ENCODE data around the gene HNRNPLL. TPM values are rescaled to one million over a fixed set of nuclear protein-coding genes. Genes with fewer than 3 reads are reported as not detected.

HNRNPLL gene
- total and polyA plus RNA-seq, 10 donors = 4.8 to 53.4 (median 33.9) TPM

- no peak for DNase-seq
- peaks cover 0 to 26% (median 9%) of the 10 kb centered on the region in 6 donors for H3K4me1 ChIP-seq
- TF ChIP-seq CTCF (IDR thresholded peaks at IDR 0.05 in 8 of 11, conservative IDR thresholded peaks at IDR 0.05 in 3 of 11) = no peak
- TF ChIP-seq POLR2AphosphoS5 (IDR thresholded peaks at IDR 0.05) = no peak
- TF ChIP-seq POLR2A (IDR thresholded peaks at IDR 0.05) = no peak
- WGBS, 5 donors = 65 to 77% (median 67%) methylated on average over 7 of the region's 7 CpGs
- H3K9me3 ChIP-seq = peaks cover 0 to 8% (median 2%) of the 10 kb centered on the region in 8 donors
- no peaks in the 10 kb centered on the region for H3K36me3 ChIP-seq
- intact Hi-C loops (cut with DNase I; ENCODE audit: low total_unique reads) = no loop called here
- no peak overlapping the region for H3K27ac ChIP-seq
- peaks cover 0 to 31% (median 0%) of the 10 kb centered on the region in 7 donors for H3K27me3 ChIP-seq (replicated peaks in 1 of 7)
- H3K4me3 ChIP-seq = no peak overlapping the region
Measured at GRCh38 chr2:38626326-38627035, 23.8 kb upstream of the HNRNPLL start.

- Histone ChIP-seq H3K4me3 (no peak overlapping the region), H3K36me3 (no peaks in the 10 kb centered on the region), H3K27ac (peak overlapping the region in 1 of 8 donors; percentile 14), H3K4me1 (peaks cover 0 to 43% (median 15%) of the 10 kb centered on the region in 6 donors), H3K27me3 (replicated peaks in 1 of 7) (peaks cover 0 to 31% (median 0%) of the 10 kb centered on the region in 7 donors), H3K9me3 (peaks cover 0 to 5% (median 0%) of the 10 kb centered on the region in 8 donors)
- intact Hi-C loops (cut with DNase I; ENCODE audit: low total_unique reads) = no loop called here
- DNase-seq = no peak
- 37 to 56% (median 45%) methylated on average over 3 of the region's 3 CpGs for WGBS, 5 donors
- TF ChIP-seq CTCF (IDR thresholded peaks at IDR 0.05 in 8 of 11, conservative IDR thresholded peaks at IDR 0.05 in 3 of 11) = no peak
- no peak for TF ChIP-seq POLR2A (IDR thresholded peaks at IDR 0.05)
- TF ChIP-seq POLR2AphosphoS5 (IDR thresholded peaks at IDR 0.05) = no peak
Measured at GRCh38 chr2:38622210-38622609, 19.5 kb upstream of the HNRNPLL start.

- Histone ChIP-seq H3K27me3 (replicated peaks in 1 of 7) (peaks cover 0 to 28% (median 0%) of the 10 kb centered on the region in 7 donors), H3K36me3 (no peaks in the 10 kb centered on the region), H3K27ac (no peak overlapping the region), H3K9me3 (peaks cover 0 to 5% (median 0%) of the 10 kb centered on the region in 8 donors), H3K4me3 (no peak overlapping the region), H3K4me1 (peaks cover 0 to 35% (median 15%) of the 10 kb centered on the region in 6 donors)
- no peak for DNase-seq
- intact Hi-C loops (cut with DNase I; ENCODE audit: low total_unique reads) = no loop called here
- TF ChIP-seq POLR2AphosphoS5 (IDR thresholded peaks at IDR 0.05) = no peak
Measured at GRCh38 chr2:38621018-38621417, 18.3 kb upstream of the HNRNPLL start.

- Histone ChIP-seq H3K27ac (no peak overlapping the region), H3K4me1 (peaks cover 0 to 35% (median 15%) of the 10 kb centered on the region in 6 donors), H3K9me3 (peaks cover 0 to 5% (median 0%) of the 10 kb centered on the region in 8 donors), H3K36me3 (no peaks in the 10 kb centered on the region), H3K27me3 (replicated peaks in 1 of 7) (peaks cover 0 to 26% (median 0%) of the 10 kb centered on the region in 7 donors), H3K4me3 (no peak overlapping the region)
- TF ChIP-seq POLR2A (IDR thresholded peaks at IDR 0.05) (no peak), CTCF (IDR thresholded peaks at IDR 0.05 in 8 of 11, conservative IDR thresholded peaks at IDR 0.05 in 3 of 11) (no peak), POLR2AphosphoS5 (IDR thresholded peaks at IDR 0.05) (no peak)
- intact Hi-C loops (cut with DNase I; ENCODE audit: low total_unique reads) = no loop called here
- 70 to 83% (median 79%) methylated on average over 7 of the region's 7 CpGs for WGBS, 5 donors
- DNase-seq = no peak
Measured at GRCh38 chr2:38620282-38620977, 17.7 kb upstream of the HNRNPLL start.
